CD4-positive, alpha-beta T cell (primary cell): Measurements from ENCODE around the gene TAF1A. TPM values are rescaled to one million over a fixed set of nuclear protein-coding genes. Genes with fewer than 3 reads are reported as not detected.

Experiments
- ATAC-seq: fragments of 200-7000 bp; cut with Tn5 transposase; one replicate; pipeline ENCODE4 v1.10.0; 2022; ENCODE audit warnings: mild to moderate bottlenecking; ENCODE audit not compliant: poor library complexity
- CTCF ChIA-PET: fragments of 350-600 bp; sonication (Branson Sonifier 250); formaldehyde crosslinking; loops from one replicate; lab custom pipeline; 2021; ENCODE audit warnings: antibody characterized with exemption, inconsistent platforms; lab: Charles Lee
- POLR2A ChIA-PET: fragments of 350-600 bp; sonication (Branson Sonifier 250); formaldehyde crosslinking; loops from one replicate; lab custom pipeline; 2021; ENCODE audit warnings: antibody characterized with exemption, inconsistent platforms; lab: Charles Lee
- DNase-seq, 14 experiments: peaks; one replicate each; pipeline ENCODE4 v3.0.0-alpha.2; 2013 to 2020; ENCODE audit warnings: mixed read lengths in 2 of 14
- H3K27ac ChIP-seq, 2 donors: one replicate each; pipeline versions ENCODE4 v1.5.1 to v1.7.0; 2013; ENCODE audit warnings: low read length in 2 of 2, low read depth in 1 of 2, mild to moderate bottlenecking in 1 of 2
- H3K27me3 ChIP-seq, 2 experiments: 1 replicate in 1 of 2; 2 replicates in 1 of 2; pipeline versions ENCODE4 v1.6.1 to v1.7.0; 2013; ENCODE audit warnings: low read length in 2 of 2, control low read depth in 1 of 2, mild to moderate bottlenecking in 1 of 2, moderate library complexity in 1 of 2; ENCODE audit not compliant: insufficient read depth in 2 of 2, control insufficient read depth in 1 of 2
- H3K36me3 ChIP-seq: one replicate; pipeline ENCODE4 v1.6.1; 2013; ENCODE audit warnings: low read length, control low read depth; ENCODE audit not compliant: insufficient read depth
- H3K4me1 ChIP-seq: one replicate; pipeline ENCODE4 v1.6.1; 2013; ENCODE audit warnings: low read length, control low read depth; ENCODE audit not compliant: insufficient read depth
- H3K4me3 ChIP-seq: one replicate; pipeline ENCODE4 v1.5.1; 2013; ENCODE audit warnings: mild to moderate bottlenecking, low read length, moderate library complexity
- H3K9me3 ChIP-seq, 2 experiments: 1 replicate in 1 of 2; 2 replicates in 1 of 2; pipeline versions ENCODE4 v1.6.1 to v1.7.0; 2013; ENCODE audit warnings: low read length in 2 of 2, mild to moderate bottlenecking in 2 of 2, control low read depth in 1 of 2, moderate library complexity in 1 of 2; ENCODE audit not compliant: control insufficient read depth in 1 of 2, insufficient read depth in 1 of 2
- H3K27ac Mint-ChIP-seq: one replicate; pipeline ENCODE4 v1.8.0; 2020; ENCODE audit warnings: mixed read lengths
- H3K27me3 Mint-ChIP-seq: one replicate; pipeline ENCODE4 v1.8.0; 2021; ENCODE audit warnings: mixed read lengths
- H3K36me3 Mint-ChIP-seq: one replicate; pipeline ENCODE4 v1.8.0; 2021; ENCODE audit warnings: low read depth, mixed read lengths
- H3K4me1 Mint-ChIP-seq: one replicate; pipeline ENCODE4 v1.8.0; 2021; ENCODE audit warnings: low read depth, mixed read lengths
- H3K4me3 Mint-ChIP-seq: one replicate; pipeline ENCODE4 v1.8.0; 2020; ENCODE audit warnings: mild to moderate bottlenecking, mixed read lengths
- H3K9me3 Mint-ChIP-seq: one replicate; pipeline ENCODE4 v1.8.0; 2020; ENCODE audit warnings: mixed read lengths
- intact Hi-C, 2 experiments: fragments of 100-400 bp; cut with DNase I in 1 of 2; cut with micrococcal nuclease in 1 of 2; formaldehyde crosslinking; loops; one replicate each; pipeline versions ENCODE4 v1.15.1 to v1.9.0; 2023 to 2025; cut with DNase I, micrococcal nuclease
- total RNA-seq, 174 experiments: library from RNA in 2 of 174; stranded (reverse) in 2 of 174; gene quantifications; one replicate each; pipeline ENCODE4 v1.2.3 and lab custom pipeline; 2021 to 2026
- TF ChIP-seq, protein P1 (sequence below): fragments of 200-600 bp; IDR thresholded peaks from one replicate; pipeline ENCODE4 v1.8.0; 2022; ENCODE audit warnings: antibody characterized with exemption, mild to moderate bottlenecking

The TAF1A gene
- total RNA-seq, 2 experiments from 2014 or later, result 3.3 to 4.1 TPM

DNA sequence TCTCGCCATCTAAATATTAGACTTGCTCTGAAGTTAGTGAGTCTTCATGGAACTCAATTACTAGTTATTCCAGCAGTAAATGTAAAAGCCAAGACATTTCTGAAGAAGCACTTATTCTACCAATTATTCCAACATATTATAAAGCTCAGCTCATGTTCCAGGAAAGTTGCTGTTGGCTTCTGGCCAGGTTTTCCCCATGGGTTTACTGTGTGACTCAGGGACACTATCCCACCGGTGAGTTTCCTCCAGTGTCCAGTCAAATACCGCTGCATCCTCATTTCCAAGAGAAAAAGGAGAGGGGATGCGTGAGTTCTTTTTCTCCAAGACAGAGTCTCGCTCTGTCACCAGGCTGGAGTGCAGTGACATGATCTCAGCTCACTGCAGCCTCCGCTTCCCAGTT lies 32.6 kb downstream of the TAF1A start:
- DNase-seq, result no peak

DNA sequence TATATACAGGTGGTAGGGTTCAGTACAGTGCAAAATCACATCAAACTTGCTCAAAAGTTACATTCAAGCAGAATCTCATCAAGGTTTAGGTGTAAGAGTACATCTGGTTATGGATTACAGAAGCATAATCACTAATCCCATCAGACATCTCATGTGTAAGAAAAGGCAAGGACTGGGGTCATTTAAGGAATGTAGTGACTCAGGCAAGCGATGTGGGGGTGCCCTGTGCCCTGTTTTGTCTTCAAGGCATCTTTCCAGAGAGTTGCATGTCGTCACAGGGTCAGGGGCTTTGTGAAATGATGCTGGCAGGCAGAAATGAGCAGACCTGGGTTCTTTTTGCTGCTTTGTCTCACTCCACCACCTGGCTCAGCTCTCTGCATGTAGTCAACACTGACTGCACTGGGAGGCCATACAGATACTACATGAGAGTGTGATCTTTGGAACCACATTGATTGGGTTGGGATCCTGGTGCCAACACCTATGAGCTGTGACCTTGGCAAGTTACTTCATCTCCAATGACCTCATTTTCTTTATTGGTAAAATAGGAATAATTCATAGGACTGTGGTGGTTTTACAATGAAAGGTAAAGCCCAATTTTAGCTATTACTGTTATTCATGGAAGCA lies 33.6 kb downstream of the TAF1A start:
- intact Hi-C loops, result no loop called here
- CTCF ChIA-PET, result no interaction called here

More for the DNA sequence above, 32.6 kb downstream of the TAF1A start:
- CTCF ChIA-PET, result no interaction called here
- H3K27ac Mint-ChIP-seq, result no peak overlapping the region
- Histone ChIP-seq H3K9me3 (no peaks in the 10 kb centered on the region), H3K27ac (no peak overlapping the region), H3K36me3 (peaks cover 34% of the 10 kb centered on the region), H3K4me3 (no peak overlapping the region), H3K27me3 (no peaks in the 10 kb centered on the region), H3K4me1 (no peaks in the 10 kb centered on the region)
- H3K27me3 Mint-ChIP-seq, result no peaks in the 10 kb centered on the region
- H3K9me3 Mint-ChIP-seq, result no peaks in the 10 kb centered on the region
- H3K4me3 Mint-ChIP-seq, result no peak overlapping the region
- H3K36me3 Mint-ChIP-seq, result peaks cover 70% of the 10 kb centered on the region
- TF ChIP-seq, protein P1, sequence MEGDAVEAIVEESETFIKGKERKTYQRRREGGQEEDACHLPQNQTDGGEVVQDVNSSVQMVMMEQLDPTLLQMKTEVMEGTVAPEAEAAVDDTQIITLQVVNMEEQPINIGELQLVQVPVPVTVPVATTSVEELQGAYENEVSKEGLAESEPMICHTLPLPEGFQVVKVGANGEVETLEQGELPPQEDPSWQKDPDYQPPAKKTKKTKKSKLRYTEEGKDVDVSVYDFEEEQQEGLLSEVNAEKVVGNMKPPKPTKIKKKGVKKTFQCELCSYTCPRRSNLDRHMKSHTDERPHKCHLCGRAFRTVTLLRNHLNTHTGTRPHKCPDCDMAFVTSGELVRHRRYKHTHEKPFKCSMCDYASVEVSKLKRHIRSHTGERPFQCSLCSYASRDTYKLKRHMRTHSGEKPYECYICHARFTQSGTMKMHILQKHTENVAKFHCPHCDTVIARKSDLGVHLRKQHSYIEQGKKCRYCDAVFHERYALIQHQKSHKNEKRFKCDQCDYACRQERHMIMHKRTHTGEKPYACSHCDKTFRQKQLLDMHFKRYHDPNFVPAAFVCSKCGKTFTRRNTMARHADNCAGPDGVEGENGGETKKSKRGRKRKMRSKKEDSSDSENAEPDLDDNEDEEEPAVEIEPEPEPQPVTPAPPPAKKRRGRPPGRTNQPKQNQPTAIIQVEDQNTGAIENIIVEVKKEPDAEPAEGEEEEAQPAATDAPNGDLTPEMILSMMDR, result no peak
- ATAC-seq, result no peak
- POLR2A ChIA-PET, result no interaction called here
- intact Hi-C loops, result no loop called here
- no peaks in the 10 kb centered on the region for H3K4me1 Mint-ChIP-seq

DNA sequence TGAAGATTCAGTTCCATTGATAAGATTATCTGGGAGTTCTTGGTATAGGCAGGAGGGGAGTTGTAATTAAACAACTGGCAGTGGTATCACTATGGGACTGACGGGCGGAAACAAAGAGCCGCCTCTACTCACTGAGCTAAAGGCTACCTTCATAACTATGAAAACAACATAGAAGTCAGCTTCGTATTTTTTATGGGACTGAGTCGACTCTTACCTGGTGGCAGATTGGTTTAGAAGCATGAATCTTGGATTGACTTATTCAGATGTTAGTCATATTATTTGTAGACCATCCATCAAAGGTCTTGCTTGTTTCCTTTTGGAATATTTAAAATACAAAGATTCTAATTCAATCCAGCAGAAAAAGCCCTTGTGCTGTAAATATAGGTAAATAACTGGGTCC lies 35.6 kb downstream of the TAF1A start:
- Mint-ChIP-seq H3K36me3 (peaks cover 43% of the 10 kb centered on the region), H3K9me3 (no peaks in the 10 kb centered on the region), H3K27me3 (no peaks in the 10 kb centered on the region), H3K4me1 (no peaks in the 10 kb centered on the region), H3K4me3 (no peak overlapping the region), H3K27ac (peak overlapping the region; percentile 17)
- DNase-seq (no peak), ATAC-seq (no peak)
- Histone ChIP-seq H3K9me3 (no peaks in the 10 kb centered on the region), H3K27me3 (no peaks in the 10 kb centered on the region), H3K4me3 (no peak overlapping the region), H3K4me1 (no peaks in the 10 kb centered on the region), H3K27ac (no peak overlapping the region), H3K36me3 (peaks cover 10% of the 10 kb centered on the region)
- ChIA-PET POLR2A (no interaction called here), CTCF (no interaction called here)
- intact Hi-C loops, result no loop called here
- TF ChIP-seq, protein P1, result no peak

More for the DNA sequence above, 33.6 kb downstream of the TAF1A start:
- H3K36me3 ChIP-seq, result peaks cover 25% of the 10 kb centered on the region
- Mint-ChIP-seq H3K4me3 (no peak overlapping the region), H3K27me3 (no peaks in the 10 kb centered on the region), H3K9me3 (no peaks in the 10 kb centered on the region), H3K4me1 (no peaks in the 10 kb centered on the region), H3K36me3 (peaks cover 63% of the 10 kb centered on the region), H3K27ac (peak overlapping the region; percentile 13)
- DNase-seq (no peak), ATAC-seq (no peak)
- H3K9me3 ChIP-seq, result no peaks in the 10 kb centered on the region
- TF ChIP-seq, protein P1, result no peak
- POLR2A ChIA-PET, result no interaction called here
- no peak overlapping the region for H3K4me3 ChIP-seq
- H3K27ac ChIP-seq, result no peak overlapping the region
- H3K27me3 ChIP-seq, result no peaks in the 10 kb centered on the region
- H3K4me1 ChIP-seq, result no peaks in the 10 kb centered on the region
